ENCODE results near the gene CD163L1. TPM values are rescaled to one million over a fixed set of nuclear protein-coding genes. Genes with fewer than 3 reads are reported as not detected.
"Not testable (repeated sequence)": the region's sequence is repeated elsewhere in the genome, so short reads cannot be mapped to it uniquely, and the experiment has no call there.

Gene CD163L1
- total RNA-seq, 1 experiment from 2014 or later, result 13.4 TPM

- H3K27ac Mint-ChIP-seq (ENCODE audit: unreplicated experiment), result no peak overlapping the region
- no peaks in the 10 kb centered on the region for H3K36me3 Mint-ChIP-seq (ENCODE audit: insufficient read depth, unreplicated experiment)
- CTCF ChIA-PET, result no interaction called here
- TF ChIP-seq CTCF (IDR thresholded peaks at IDR 0.05; ENCODE audit: unreplicated experiment), result no peak
- intact Hi-C loops (cut with micrococcal nuclease; ENCODE audit: unreplicated experiment), result no loop called here
- H3K4me3 Mint-ChIP-seq (ENCODE audit: low read depth, unreplicated experiment), result no peak overlapping the region
- H3K9me3 Mint-ChIP-seq (ENCODE audit: low read depth, unreplicated experiment), result peaks cover 3% of the 10 kb centered on the region
- H3K27me3 Mint-ChIP-seq (ENCODE audit: unreplicated experiment), result no peaks in the 10 kb centered on the region
- DNase-seq, result no peak
- BruUV-seq (replicated peaks), result no TSS peak
- H3K4me1 Mint-ChIP-seq (ENCODE audit: low read depth, unreplicated experiment), result peaks cover 10% of the 10 kb centered on the region
Observed at GRCh38 chr12:7349418-7349817, 94.5 kb downstream of the CD163L1 start.

- TF ChIP-seq CTCF (IDR thresholded peaks at IDR 0.05; ENCODE audit: unreplicated experiment), result no peak
- no peak overlapping the region for H3K27ac Mint-ChIP-seq (ENCODE audit: unreplicated experiment)
- CTCF ChIA-PET, result no interaction called here
- H3K4me3 Mint-ChIP-seq (ENCODE audit: low read depth, unreplicated experiment), result no peak overlapping the region
- H3K36me3 Mint-ChIP-seq (ENCODE audit: insufficient read depth, unreplicated experiment), result no peaks in the 10 kb centered on the region
- no peaks in the 10 kb centered on the region for H3K27me3 Mint-ChIP-seq (ENCODE audit: unreplicated experiment)
- intact Hi-C loops (cut with micrococcal nuclease; ENCODE audit: unreplicated experiment), result no loop called here
- BruUV-seq (replicated peaks), result no TSS peak
- peaks cover 7% of the 10 kb centered on the region for H3K9me3 Mint-ChIP-seq (ENCODE audit: low read depth, unreplicated experiment)
- H3K4me1 Mint-ChIP-seq (ENCODE audit: low read depth, unreplicated experiment), result no peaks in the 10 kb centered on the region
- no peak for DNase-seq
Observed at GRCh38 chr12:7346551-7347225, 97.3 kb downstream of the CD163L1 start.

GRCh38 chr12:7344833-7345606 lies 98.9 kb downstream of the CD163L1 start:
- H3K27me3 Mint-ChIP-seq (ENCODE audit: unreplicated experiment), result no peaks in the 10 kb centered on the region
- intact Hi-C loops (cut with micrococcal nuclease; ENCODE audit: unreplicated experiment), result no loop called here
- BruUV-seq (replicated peaks), result no TSS peak
- DNase-seq, result no peak
- H3K36me3 Mint-ChIP-seq (ENCODE audit: insufficient read depth, unreplicated experiment), result no peaks in the 10 kb centered on the region
- no peaks in the 10 kb centered on the region for H3K4me1 Mint-ChIP-seq (ENCODE audit: low read depth, unreplicated experiment)
- CTCF ChIA-PET, result interaction anchor here (0.6 kb wide), 1 partner anchor 326 kb away, joined by 4 read pairs; no protein-coding TSS in a partner anchor
- H3K4me3 Mint-ChIP-seq (ENCODE audit: low read depth, unreplicated experiment), result no peak overlapping the region
- H3K27ac Mint-ChIP-seq (ENCODE audit: unreplicated experiment), result no peak overlapping the region
- H3K9me3 Mint-ChIP-seq (ENCODE audit: low read depth, unreplicated experiment), result peaks cover 7% of the 10 kb centered on the region
- no peak for TF ChIP-seq CTCF (IDR thresholded peaks at IDR 0.05; ENCODE audit: unreplicated experiment)

GRCh38 chr12:7339675-7340074 lies 104.3 kb downstream of the CD163L1 start:
- Mint-ChIP-seq H3K27me3 (ENCODE audit: unreplicated experiment) (no peaks in the 10 kb centered on the region), H3K27ac (ENCODE audit: unreplicated experiment) (no peak overlapping the region), H3K4me1 (ENCODE audit: low read depth, unreplicated experiment) (no peaks in the 10 kb centered on the region), H3K36me3 (ENCODE audit: insufficient read depth, unreplicated experiment) (no peaks in the 10 kb centered on the region), H3K9me3 (ENCODE audit: low read depth, unreplicated experiment) (peaks cover 4% of the 10 kb centered on the region), H3K4me3 (ENCODE audit: low read depth, unreplicated experiment) (no peak overlapping the region)
- intact Hi-C loops (cut with micrococcal nuclease; ENCODE audit: unreplicated experiment), result no loop called here
- no peak for DNase-seq
- no TSS peak for BruUV-seq (replicated peaks)
- no peak for TF ChIP-seq CTCF (IDR thresholded peaks at IDR 0.05; ENCODE audit: unreplicated experiment)
- CTCF ChIA-PET, result no interaction called here

- intact Hi-C loops (cut with micrococcal nuclease; ENCODE audit: unreplicated experiment); H3K9me3 Mint-ChIP-seq (ENCODE audit: low read depth, unreplicated experiment); H3K4me1 Mint-ChIP-seq (ENCODE audit: low read depth, unreplicated experiment); H3K27me3 Mint-ChIP-seq (ENCODE audit: unreplicated experiment); BruUV-seq (replicated peaks); H3K36me3 Mint-ChIP-seq (ENCODE audit: insufficient read depth, unreplicated experiment); H3K4me3 Mint-ChIP-seq (ENCODE audit: low read depth, unreplicated experiment); H3K27ac Mint-ChIP-seq (ENCODE audit: unreplicated experiment); CTCF ChIA-PET; DNase-seq: not testable (repeated sequence)
Observed at GRCh38 chr12:7337790-7338189, 106.2 kb downstream of the CD163L1 start.

Data from Calu3 (cell line).